Measurements from ENCODE around the gene C6orf89. TPM values are rescaled to one million over a fixed set of nuclear protein-coding genes. Genes with fewer than 3 reads are reported as not detected.

Gene C6orf89
- 10 to 100 TPM; 51.8 to 53.8 TPM for total RNA-seq

- peak within 1 kb of the TSS; percentile 76 for H3K27ac Mint-ChIP-seq
- DNase-seq = peak; percentile 98
Observed at GRCh38 chr6:36885461-36886401, at the start of gene C6orf89. Gene C6orf89 (plus strand): TSS chr6:36885952. CDS start chr6:36899445, 13,493 bp downstream.

GRCh38 chr6:36836111-36837021 lies 49.4 kb upstream of the C6orf89 start:
- DNase-seq = no peak
- Mint-ChIP-seq H3K27ac (no peak overlapping the region), H3K9me3 (peaks cover 3% of the 10 kb centered on the region), H3K4me3 (no peak overlapping the region), H3K4me1 (peaks cover 14% of the 10 kb centered on the region), H3K27me3 (peaks cover 39% of the 10 kb centered on the region), H3K36me3 (ENCODE audit: low read depth) (no peaks in the 10 kb centered on the region)
- POLR2A ChIA-PET = interaction anchor here (1.2 kb wide), 1 partner anchor 11 kb away, joined by 4 read pairs; no protein-coding TSS in a partner anchor
- CTCF ChIA-PET = interaction anchor here (1.4 kb wide), 3 partner anchors 14 to 182 kb away, joined by 3 to 6 read pairs (median 6); no protein-coding TSS in a partner anchor

More at GRCh38 chr6:36885461-36886401, at the start of gene C6orf89:
- POLR2A ChIA-PET = interaction anchor here (1.0 to 6.2 kb wide), 18 partner anchors 9 to 548 kb away, joined by 3 to 48 read pairs (median 4); partner anchors contain the start of genes CMTR1, MTCH1, PPIL1 and TBC1D22B
- Mint-ChIP-seq H3K36me3 (ENCODE audit: low read depth) (peaks cover 21% of the 10 kb centered on the region), H3K4me3 (peak within 1 kb of the TSS; percentile 89), H3K9me3 (no peaks in the 10 kb centered on the region), H3K27me3 (no peaks in the 10 kb centered on the region), H3K4me1 (peaks cover 36% of the 10 kb centered on the region)
- CTCF ChIA-PET = interaction anchor here (0.6 to 5.7 kb wide), 36 partner anchors 9 to 472 kb away, joined by 3 to 127 read pairs (median 4); partner anchors contain the start of genes MTCH1, PI16, PPIL1 and TBC1D22B

GRCh38 chr6:36837022-36837339 lies 48.8 kb upstream of the C6orf89 start:
- CTCF ChIA-PET = interaction anchor here (0.6 to 1.4 kb wide), 4 partner anchors 13 to 284 kb away, joined by 3 to 6 read pairs (median 4); no protein-coding TSS in a partner anchor
- peaks cover 3% of the 10 kb centered on the region for H3K9me3 Mint-ChIP-seq
- DNase-seq = no peak
- peaks cover 39% of the 10 kb centered on the region for H3K27me3 Mint-ChIP-seq
- no peak overlapping the region for H3K27ac Mint-ChIP-seq
- H3K4me1 Mint-ChIP-seq = peaks cover 14% of the 10 kb centered on the region
- POLR2A ChIA-PET = interaction anchor here (1.1 to 1.2 kb wide), 2 partner anchors 12 to 344 kb away, joined by 3 to 4 read pairs; no protein-coding TSS in a partner anchor
- no peak overlapping the region for H3K4me3 Mint-ChIP-seq
- H3K36me3 Mint-ChIP-seq (ENCODE audit: low read depth) = no peaks in the 10 kb centered on the region

- Mint-ChIP-seq H3K36me3 (ENCODE audit: low read depth) (no peaks in the 10 kb centered on the region), H3K27ac (no peak overlapping the region), H3K9me3 (peaks cover 3% of the 10 kb centered on the region), H3K4me1 (peaks cover 14% of the 10 kb centered on the region), H3K4me3 (no peak overlapping the region), H3K27me3 (peaks cover 39% of the 10 kb centered on the region)
- DNase-seq = no peak
- ChIA-PET CTCF (interaction anchor here (0.6 to 1.4 kb wide), 5 partner anchors 13 to 284 kb away, joined by 3 to 6 read pairs (median 4); no protein-coding TSS in a partner anchor), POLR2A (interaction anchor here (0.7 to 1.1 kb wide), 3 partner anchors 11 to 345 kb away, joined by 3 read pairs; no protein-coding TSS in a partner anchor)
Observed at GRCh38 chr6:36837686-36838085, 48.1 kb upstream of the C6orf89 start.

- DNase-seq = no peak
- Mint-ChIP-seq H3K4me1 (peaks cover 14% of the 10 kb centered on the region), H3K9me3 (no peaks in the 10 kb centered on the region), H3K36me3 (ENCODE audit: low read depth) (no peaks in the 10 kb centered on the region), H3K4me3 (peak within 1 kb of the TSS; percentile 68), H3K27me3 (peaks cover 39% of the 10 kb centered on the region), H3K27ac (no peak within 1 kb of the TSS)
- CTCF ChIA-PET = interaction anchor here (1.0 kb wide), 1 partner anchor 179 kb away, joined by 4 read pairs; no protein-coding TSS in a partner anchor
- POLR2A ChIA-PET = no interaction called here
Observed at GRCh38 chr6:36838896-36839748, 46.6 kb upstream of the C6orf89 start, which contains the start of gene CPNE5. Gene CPNE5 (minus strand): TSS chr6:36839444. CDS start chr6:36839377, 67 bp downstream.

GRCh38 chr6:36839749-36840431 lies 45.9 kb upstream of the C6orf89 start:
- H3K27ac Mint-ChIP-seq = no peak overlapping the region
- H3K36me3 Mint-ChIP-seq (ENCODE audit: low read depth) = no peaks in the 10 kb centered on the region
- no peaks in the 10 kb centered on the region for H3K9me3 Mint-ChIP-seq
- H3K27me3 Mint-ChIP-seq = peaks cover 42% of the 10 kb centered on the region
- peaks cover 14% of the 10 kb centered on the region for H3K4me1 Mint-ChIP-seq
- DNase-seq = peak; percentile 36
- ChIA-PET POLR2A (interaction anchor here (1.0 kb wide), 1 partner anchor 11 kb away, joined by 3 read pairs; no protein-coding TSS in a partner anchor), CTCF (interaction anchor here (1.5 kb wide), 1 partner anchor 13 kb away, joined by 4 read pairs; no protein-coding TSS in a partner anchor)
- peak overlapping the region; percentile 68 for H3K4me3 Mint-ChIP-seq

GRCh38 chr6:36840432-36841403 lies 45.0 kb upstream of the C6orf89 start:
- POLR2A ChIA-PET = interaction anchor here (1.0 kb wide), 1 partner anchor 10 kb away, joined by 3 read pairs; no protein-coding TSS in a partner anchor
- H3K27ac Mint-ChIP-seq = no peak overlapping the region
- CTCF ChIA-PET = interaction anchor here (1.0 to 1.5 kb wide), 2 partner anchors 13 to 45 kb away, joined by 4 read pairs; partner anchors contain the start of gene C6orf89
- DNase-seq = peak; percentile 39
- peaks cover 42% of the 10 kb centered on the region for H3K27me3 Mint-ChIP-seq
- peak overlapping the region; percentile 68 for H3K4me3 Mint-ChIP-seq
- H3K9me3 Mint-ChIP-seq = no peaks in the 10 kb centered on the region
- peaks cover 14% of the 10 kb centered on the region for H3K4me1 Mint-ChIP-seq
- no peaks in the 10 kb centered on the region for H3K36me3 Mint-ChIP-seq (ENCODE audit: low read depth)

GRCh38 chr6:36841756-36842155 lies 44.0 kb upstream of the C6orf89 start:
- ChIA-PET CTCF (interaction anchor here (1.0 kb wide), 1 partner anchor 44 kb away, joined by 4 read pairs; the partner anchor contains the start of gene C6orf89), POLR2A (no interaction called here)
- peaks cover 14% of the 10 kb centered on the region for H3K4me1 Mint-ChIP-seq
- H3K9me3 Mint-ChIP-seq = no peaks in the 10 kb centered on the region
- no peak overlapping the region for H3K4me3 Mint-ChIP-seq
- no peak overlapping the region for H3K27ac Mint-ChIP-seq
- no peak for DNase-seq
- no peaks in the 10 kb centered on the region for H3K36me3 Mint-ChIP-seq (ENCODE audit: low read depth)
- peaks cover 37% of the 10 kb centered on the region for H3K27me3 Mint-ChIP-seq

GRCh38 chr6:36843170-36843569 lies 42.6 kb upstream of the C6orf89 start:
- peaks cover 14% of the 10 kb centered on the region for H3K4me1 Mint-ChIP-seq
- ChIA-PET CTCF (interaction anchor here (1.3 kb wide), 1 partner anchor 8 kb away, joined by 5 read pairs; no protein-coding TSS in a partner anchor), POLR2A (no interaction called here)
- DNase-seq = no peak
- H3K4me3 Mint-ChIP-seq = no peak overlapping the region
- no peak overlapping the region for H3K27ac Mint-ChIP-seq
- peaks cover 27% of the 10 kb centered on the region for H3K27me3 Mint-ChIP-seq
- H3K36me3 Mint-ChIP-seq (ENCODE audit: low read depth) = no peaks in the 10 kb centered on the region
- no peaks in the 10 kb centered on the region for H3K9me3 Mint-ChIP-seq

Measured in activated CD4-positive, alpha-beta memory T cell treated with anti-CD3 and anti-CD28 coated beads, Interleukin-2, amount 10 ng/mL, durations not matched to agents 7 days and 5 days (primary cell).